SK-N-MC (cell line): ENCODE measurements around the gene PALMD.

Experiments used
- EZH2 ChIP-seq: fragments of 200-600 bp; sonication (generic); IDR thresholded peaks from one replicate; pipeline ENCODE4 v1.6.1; 2017; ENCODE audit warnings: antibody characterized with exemption
- POLR2AphosphoS5 ChIP-seq: IDR thresholded peaks from 2 replicates; pipeline ENCODE4 v1.6.1; 2012; ENCODE audit warnings: mild to moderate bottlenecking, low read depth, low read length, borderline replicate concordance

DNA sequence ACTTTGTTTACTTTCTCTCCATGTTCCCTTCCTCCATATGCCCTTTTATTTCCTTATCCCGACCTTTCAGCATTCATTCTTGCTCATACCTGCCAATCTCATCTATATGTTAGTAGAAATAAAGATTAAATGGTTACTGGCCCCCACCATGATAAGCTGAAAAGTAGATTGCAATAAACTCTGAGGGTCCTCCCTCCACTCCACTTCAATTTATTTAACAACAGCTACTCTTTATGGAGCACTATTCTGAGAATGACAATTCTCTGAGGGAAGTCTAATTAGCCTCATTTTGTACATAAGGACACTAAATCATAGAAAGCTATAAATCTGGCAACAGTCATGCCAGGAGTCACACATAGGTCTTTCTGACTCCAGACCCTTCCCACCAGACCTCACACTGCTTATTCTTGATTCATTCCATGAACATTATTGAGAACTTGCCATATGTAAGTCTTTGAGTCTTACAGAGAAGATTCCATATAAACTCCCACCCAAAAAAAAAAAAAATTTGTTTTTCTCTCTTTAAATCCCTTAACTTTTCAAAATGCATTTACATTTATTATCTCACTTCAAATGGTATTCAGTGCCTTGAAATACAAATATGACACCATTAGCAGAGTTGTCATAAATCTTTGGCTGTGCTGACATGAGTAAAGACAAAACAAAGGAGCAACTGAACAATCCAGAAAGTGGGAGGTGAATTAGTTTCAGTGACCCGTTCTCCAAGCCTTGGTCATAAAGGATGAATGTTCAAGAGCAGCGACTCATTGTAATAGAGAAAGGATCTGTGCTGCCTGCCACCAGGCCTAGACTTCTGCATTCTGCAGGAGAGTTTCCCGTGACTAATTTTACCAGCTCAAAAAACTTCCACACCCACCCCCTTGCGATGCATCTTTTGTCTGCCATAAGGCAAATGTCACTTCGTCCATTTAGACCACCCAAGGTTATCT, 28.5 kb downstream of the PALMD start:
- no peak for TF ChIP-seq POLR2AphosphoS5
- TF ChIP-seq EZH2 = no peak
